ENCODE data around the gene GABRA4.

DNA sequence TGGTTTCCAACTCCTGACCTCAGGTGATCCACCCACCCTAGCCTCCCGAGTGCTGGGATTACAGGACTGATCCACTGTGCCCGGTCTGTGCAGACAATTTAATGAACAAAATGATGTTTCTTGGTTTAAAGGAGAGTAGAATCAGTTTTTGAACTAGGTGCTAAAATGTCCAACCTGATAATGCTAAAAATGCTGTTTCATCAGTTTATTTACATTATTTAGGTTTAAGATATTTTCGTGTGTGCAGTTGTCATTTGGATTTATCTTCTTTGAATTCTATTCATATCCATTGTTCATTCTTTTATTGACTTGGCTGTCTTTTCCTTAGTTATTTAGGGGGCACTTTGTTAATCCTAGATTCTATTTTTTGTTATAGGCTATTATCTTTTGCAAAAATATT lies 20.0 kb upstream of the GABRA4 start:
- TF ChIP-seq, protein P1, sequence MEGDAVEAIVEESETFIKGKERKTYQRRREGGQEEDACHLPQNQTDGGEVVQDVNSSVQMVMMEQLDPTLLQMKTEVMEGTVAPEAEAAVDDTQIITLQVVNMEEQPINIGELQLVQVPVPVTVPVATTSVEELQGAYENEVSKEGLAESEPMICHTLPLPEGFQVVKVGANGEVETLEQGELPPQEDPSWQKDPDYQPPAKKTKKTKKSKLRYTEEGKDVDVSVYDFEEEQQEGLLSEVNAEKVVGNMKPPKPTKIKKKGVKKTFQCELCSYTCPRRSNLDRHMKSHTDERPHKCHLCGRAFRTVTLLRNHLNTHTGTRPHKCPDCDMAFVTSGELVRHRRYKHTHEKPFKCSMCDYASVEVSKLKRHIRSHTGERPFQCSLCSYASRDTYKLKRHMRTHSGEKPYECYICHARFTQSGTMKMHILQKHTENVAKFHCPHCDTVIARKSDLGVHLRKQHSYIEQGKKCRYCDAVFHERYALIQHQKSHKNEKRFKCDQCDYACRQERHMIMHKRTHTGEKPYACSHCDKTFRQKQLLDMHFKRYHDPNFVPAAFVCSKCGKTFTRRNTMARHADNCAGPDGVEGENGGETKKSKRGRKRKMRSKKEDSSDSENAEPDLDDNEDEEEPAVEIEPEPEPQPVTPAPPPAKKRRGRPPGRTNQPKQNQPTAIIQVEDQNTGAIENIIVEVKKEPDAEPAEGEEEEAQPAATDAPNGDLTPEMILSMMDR (conservative IDR thresholded peaks at IDR 0.05) = no peak
- no peak for TF ChIP-seq ZFX (IDR thresholded peaks at IDR 0.05)

Data from C4-2B (cell line).